Measurements from ENCODE around the gene TRUB2. TPM values are rescaled to one million over a fixed set of nuclear protein-coding genes. Genes with fewer than 3 reads are reported as not detected.

The TRUB2 gene
- total and polyA plus RNA-seq, 2 of the 13 experiments (the other 11 are each of a cell fraction or from before 2014, with no cell fraction given): 22.3 to 41.2 TPM

DNA sequence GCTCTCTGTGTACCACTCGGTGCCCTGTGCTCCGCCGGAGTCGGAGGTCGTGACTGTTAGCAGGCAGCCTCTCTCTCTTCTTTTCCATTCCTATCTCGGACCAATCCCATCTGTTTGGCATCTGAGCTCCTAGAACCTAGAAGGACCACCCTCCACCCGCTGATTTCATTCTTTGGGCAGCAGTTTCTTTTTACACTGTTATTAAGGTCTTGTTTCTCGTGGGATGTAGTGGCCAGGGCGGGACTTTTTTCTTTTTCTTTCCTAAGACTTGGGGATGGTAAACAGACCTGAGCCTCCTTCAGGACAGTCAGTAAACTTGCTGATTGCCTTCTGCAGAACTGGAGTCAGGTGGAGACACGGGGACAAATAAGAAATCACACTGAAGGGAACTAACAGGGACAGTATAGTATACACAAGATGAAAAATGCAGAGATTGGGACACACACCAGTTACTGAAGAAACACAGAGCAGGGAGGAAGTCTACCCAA, 49.4 kb upstream of the TRUB2 start:
- TSS peak; percentile 82 for BruUV-seq (replicated peaks)
- intact Hi-C loops (cut with micrococcal nuclease; ENCODE audit: unreplicated experiment): loop anchor here (2.0 kb wide), 1 partner anchor 41 kb away; no protein-coding TSS in a partner anchor
- ATAC-seq: no peak
- no peaks in the 10 kb centered on the region for H4K20me1 ChIP-seq (ENCODE audit: insufficient read depth, low read length)
- WGBS (ENCODE audit: low lambda C conversion rate): under 1% methylated on average over 10 of the region's 10 CpGs
- H3K4me1 ChIP-seq (ENCODE audit: insufficient read depth, low read length): peaks cover 15% of the 10 kb centered on the region
- no peak overlapping the region for H2AFZ ChIP-seq (ENCODE audit: low read length)
- H3K27me3 ChIP-seq (ENCODE audit: control insufficient read depth in 1 of 2, insufficient read depth in 2 of 2, low read length in 2 of 2): peaks cover 0 to 3% of the 10 kb centered on the region in 2 experiments; a peak in 2 of 5 replicates
- ChIA-PET CTCF (ENCODE audit: low intra/inter-chr PET ratio, low total read pairs) (no interaction called here), POLR2A (interaction anchor here (0.6 to 1.9 kb wide), 17 partner anchors 9 to 133 kb away, joined by 3 to 19 read pairs (median 4); partner anchors contain the start of genes CERCAM, GLE1, GOLGA2 and ODF2)
- FAIRE-seq: no peak
- H3K9me3 ChIP-seq (ENCODE audit: low read length): no peaks in the 10 kb centered on the region
- peak overlapping the region; percentile 77 for H3K4me2 ChIP-seq (ENCODE audit: low read depth, low read length)
- in situ Hi-C loops (cut with HindIII; ENCODE audit: extremely low pct_ligation_motif_present, low pct_unique_long_range_greater_than_20kb): no loop called here
- DNase-seq (ENCODE audit: low spot score): no peak
- peaks cover 1 to 13% of the 10 kb centered on the region in 2 experiments; a peak in 1 of 5 replicates for H3K36me3 ChIP-seq (replicated peaks in 1 of 2; ENCODE audit: control insufficient read depth in 1 of 2, insufficient read depth in 2 of 2, low read length in 2 of 2)
- H3K79me2 ChIP-seq (ENCODE audit: insufficient read depth, low read length): peaks cover 38% of the 10 kb centered on the region
- peak overlapping the region; percentile 87 to 92 (median 92) for H3K4me3 ChIP-seq (replicated peaks in 1 of 3; ENCODE audit: insufficient read depth in 1 of 3, low read depth in 2 of 3, low read length in 3 of 3)
- peak overlapping the region; percentile 63 for H3K27ac ChIP-seq (ENCODE audit: extremely low read length, insufficient read depth, low read length)
- H3K9ac ChIP-seq (ENCODE audit: insufficient read depth, low read depth, low read length): peak overlapping the region; percentile 95
- TF ChIP-seq ZNF3 (CRISPR knock-in tag; IDR thresholded peaks at IDR 0.05): no peak
- TF ChIP-seq, protein P1, sequence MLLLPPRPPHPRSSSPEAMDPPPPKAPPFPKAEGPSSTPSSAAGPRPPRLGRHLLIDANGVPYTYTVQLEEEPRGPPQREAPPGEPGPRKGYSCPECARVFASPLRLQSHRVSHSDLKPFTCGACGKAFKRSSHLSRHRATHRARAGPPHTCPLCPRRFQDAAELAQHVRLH (CRISPR knock-in tag; IDR thresholded peaks at IDR 0.05; ENCODE audit: borderline replicate concordance, low read depth): no peak
- TF ChIP-seq, protein P2, sequence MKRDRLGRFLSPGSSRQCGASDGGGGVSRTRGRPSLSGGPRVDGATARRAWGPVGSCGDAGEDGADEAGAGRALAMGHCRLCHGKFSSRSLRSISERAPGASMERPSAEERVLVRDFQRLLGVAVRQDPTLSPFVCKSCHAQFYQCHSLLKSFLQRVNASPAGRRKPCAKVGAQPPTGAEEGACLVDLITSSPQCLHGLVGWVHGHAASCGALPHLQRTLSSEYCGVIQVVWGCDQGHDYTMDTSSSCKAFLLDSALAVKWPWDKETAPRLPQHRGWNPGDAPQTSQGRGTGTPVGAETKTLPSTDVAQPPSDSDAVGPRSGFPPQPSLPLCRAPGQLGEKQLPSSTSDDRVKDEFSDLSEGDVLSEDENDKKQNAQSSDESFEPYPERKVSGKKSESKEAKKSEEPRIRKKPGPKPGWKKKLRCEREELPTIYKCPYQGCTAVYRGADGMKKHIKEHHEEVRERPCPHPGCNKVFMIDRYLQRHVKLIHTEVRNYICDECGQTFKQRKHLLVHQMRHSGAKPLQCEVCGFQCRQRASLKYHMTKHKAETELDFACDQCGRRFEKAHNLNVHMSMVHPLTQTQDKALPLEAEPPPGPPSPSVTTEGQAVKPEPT (CRISPR knock-in tag; IDR thresholded peaks at IDR 0.05; ENCODE audit: low read depth): no peak
- no peak for TF ChIP-seq ZBTB20 (CRISPR knock-in tag; IDR thresholded peaks at IDR 0.05; ENCODE audit: borderline replicate concordance, low read depth)
- no peak for TF ChIP-seq MAZ (IDR thresholded peaks at IDR 0.05; ENCODE audit: borderline replicate concordance, low read depth, low read length)
- no peak for TF ChIP-seq MAZ (CRISPR knock-in tag; IDR thresholded peaks at IDR 0.05; ENCODE audit: low read depth)
- no peak for TF ChIP-seq PAWR (CRISPR knock-in tag; IDR thresholded peaks at IDR 0.05; ENCODE audit: borderline replicate concordance)
- TF ChIP-seq, protein P3, sequence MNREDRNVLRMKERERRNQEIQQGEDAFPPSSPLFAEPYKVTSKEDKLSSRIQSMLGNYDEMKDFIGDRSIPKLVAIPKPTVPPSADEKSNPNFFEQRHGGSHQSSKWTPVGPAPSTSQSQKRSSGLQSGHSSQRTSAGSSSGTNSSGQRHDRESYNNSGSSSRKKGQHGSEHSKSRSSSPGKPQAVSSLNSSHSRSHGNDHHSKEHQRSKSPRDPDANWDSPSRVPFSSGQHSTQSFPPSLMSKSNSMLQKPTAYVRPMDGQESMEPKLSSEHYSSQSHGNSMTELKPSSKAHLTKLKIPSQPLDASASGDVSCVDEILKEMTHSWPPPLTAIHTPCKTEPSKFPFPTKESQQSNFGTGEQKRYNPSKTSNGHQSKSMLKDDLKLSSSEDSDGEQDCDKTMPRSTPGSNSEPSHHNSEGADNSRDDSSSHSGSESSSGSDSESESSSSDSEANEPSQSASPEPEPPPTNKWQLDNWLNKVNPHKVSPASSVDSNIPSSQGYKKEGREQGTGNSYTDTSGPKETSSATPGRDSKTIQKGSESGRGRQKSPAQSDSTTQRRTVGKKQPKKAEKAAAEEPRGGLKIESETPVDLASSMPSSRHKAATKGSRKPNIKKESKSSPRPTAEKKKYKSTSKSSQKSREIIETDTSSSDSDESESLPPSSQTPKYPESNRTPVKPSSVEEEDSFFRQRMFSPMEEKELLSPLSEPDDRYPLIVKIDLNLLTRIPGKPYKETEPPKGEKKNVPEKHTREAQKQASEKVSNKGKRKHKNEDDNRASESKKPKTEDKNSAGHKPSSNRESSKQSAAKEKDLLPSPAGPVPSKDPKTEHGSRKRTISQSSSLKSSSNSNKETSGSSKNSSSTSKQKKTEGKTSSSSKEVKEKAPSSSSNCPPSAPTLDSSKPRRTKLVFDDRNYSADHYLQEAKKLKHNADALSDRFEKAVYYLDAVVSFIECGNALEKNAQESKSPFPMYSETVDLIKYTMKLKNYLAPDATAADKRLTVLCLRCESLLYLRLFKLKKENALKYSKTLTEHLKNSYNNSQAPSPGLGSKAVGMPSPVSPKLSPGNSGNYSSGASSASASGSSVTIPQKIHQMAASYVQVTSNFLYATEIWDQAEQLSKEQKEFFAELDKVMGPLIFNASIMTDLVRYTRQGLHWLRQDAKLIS (CRISPR knock-in tag; IDR thresholded peaks at IDR 0.05): no peak
- TF ChIP-seq KAT8 (CRISPR knock-in tag; IDR thresholded peaks at IDR 0.05): no peak
- no peak for TF ChIP-seq FOXA1 (IDR thresholded peaks at IDR 0.05)
- TF ChIP-seq FOXA1 (CRISPR knock-in tag; IDR thresholded peaks at IDR 0.05): 0 out of 2 replicates have a peak, but pooled peaks have one; percentile 1
- TF ChIP-seq STAG1 (CRISPR knock-in tag; IDR thresholded peaks at IDR 0.05): no peak
- TF ChIP-seq ARNTL (CRISPR knock-in tag; IDR thresholded peaks at IDR 0.05): no peak
- no peak for TF ChIP-seq CC2D1A (CRISPR knock-in tag; IDR thresholded peaks at IDR 0.05)
- TF ChIP-seq, protein P4, sequence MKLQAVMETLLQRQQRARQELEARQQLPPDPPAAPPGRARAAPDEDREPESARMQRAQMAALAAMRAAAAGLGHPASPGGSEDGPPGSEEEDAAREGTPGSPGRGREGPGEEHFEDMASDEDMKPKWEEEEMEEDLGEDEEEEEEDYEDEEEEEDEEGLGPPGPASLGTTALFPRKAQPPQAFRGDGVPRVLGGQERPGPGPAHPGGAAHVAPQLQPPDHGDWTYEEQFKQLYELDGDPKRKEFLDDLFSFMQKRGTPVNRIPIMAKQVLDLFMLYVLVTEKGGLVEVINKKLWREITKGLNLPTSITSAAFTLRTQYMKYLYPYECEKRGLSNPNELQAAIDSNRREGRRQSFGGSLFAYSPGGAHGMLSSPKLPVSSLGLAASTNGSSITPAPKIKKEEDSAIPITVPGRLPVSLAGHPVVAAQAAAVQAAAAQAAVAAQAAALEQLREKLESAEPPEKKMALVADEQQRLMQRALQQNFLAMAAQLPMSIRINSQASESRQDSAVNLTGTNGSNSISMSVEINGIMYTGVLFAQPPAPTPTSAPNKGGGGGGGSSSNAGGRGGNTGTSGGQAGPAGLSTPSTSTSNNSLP (IDR thresholded peaks at IDR 0.05; ENCODE audit: low read depth, low read length): no peak
- TF ChIP-seq, protein P5, sequence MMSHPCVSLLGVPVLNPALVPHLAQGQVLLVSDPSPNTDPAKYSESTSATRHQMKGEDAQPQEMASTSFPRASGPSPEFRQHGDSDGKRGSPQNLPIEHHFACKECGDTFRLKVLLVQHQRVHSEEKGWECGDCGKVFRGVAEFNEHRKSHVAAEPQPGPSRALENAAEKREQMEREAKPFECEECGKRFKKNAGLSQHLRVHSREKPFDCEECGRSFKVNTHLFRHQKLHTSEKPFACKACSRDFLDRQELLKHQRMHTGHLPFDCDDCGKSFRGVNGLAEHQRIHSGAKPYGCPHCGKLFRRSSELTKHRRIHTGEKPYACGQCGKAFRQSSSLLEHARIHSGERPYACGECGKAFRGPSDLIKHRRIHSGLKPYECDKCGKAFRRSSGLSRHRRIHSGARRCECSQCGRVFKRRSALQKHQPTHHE (CRISPR knock-in tag; IDR thresholded peaks at IDR 0.05; ENCODE audit: borderline replicate concordance): no peak
